SK-N-MC (cell line): Measurements from ENCODE around the gene PPARA.

ENCODE experiments used
- DNase-seq: peaks from one replicate; pipeline ENCODE4 v3.0.0-alpha.2; 2011; ENCODE audit warnings: low read depth, low spot score
- H3K27ac ChIP-seq: fragments of 200-600 bp; sonication (generic); 2 replicates; pipeline ENCODE4 v1.5.1; 2016; ENCODE audit warnings: mixed run types
- H3K36me3 ChIP-seq: fragments of 200-600 bp; sonication (generic); 2 replicates; pipeline ENCODE4 v1.6.1; 2017; ENCODE audit warnings: antibody characterized with exemption, low read length, mixed read lengths; ENCODE audit not compliant: insufficient read depth
- H3K4me3 ChIP-seq: fragments of 200-600 bp; sonication (generic); 2 replicates; pipeline ENCODE4 v1.5.1; 2016
- H3K9ac ChIP-seq: fragments of 200-600 bp; sonication (generic); 2 replicates; pipeline ENCODE4 v1.8.0; 2017; ENCODE audit warnings: mixed run types, mixed read lengths; ENCODE audit not compliant: insufficient read length
- H3K9me3 ChIP-seq: fragments of 200-600 bp; sonication (generic); 2 replicates; pipeline ENCODE4 v1.6.1; 2017; ENCODE audit warnings: low read depth, mild to moderate bottlenecking, antibody characterized with exemption, low read length, moderate library complexity, mixed read lengths
- EZH2 ChIP-seq: fragments of 200-600 bp; sonication (generic); IDR thresholded peaks from one replicate; pipeline ENCODE4 v1.6.1; 2017; ENCODE audit warnings: antibody characterized with exemption
- FOXP2 ChIP-seq: optimal IDR thresholded peaks from 2 replicates; pipeline ENCODE3; 2011; ENCODE audit warnings: mild to moderate bottlenecking, moderate library complexity; ENCODE audit not compliant: insufficient read depth; ENCODE audit errors: extremely low read length, control extremely low read depth
- POLR2AphosphoS5 ChIP-seq: IDR thresholded peaks from 2 replicates; pipeline ENCODE4 v1.6.1; 2012; ENCODE audit warnings: mild to moderate bottlenecking, low read depth, low read length, borderline replicate concordance

The PPARA gene

GRCh38 chr22:46149512-46150033, 753 bp upstream of the PPARA start:
- H3K4me3 ChIP-seq: peak overlapping the region; percentile 79
- no peak for TF ChIP-seq FOXP2
- TF ChIP-seq POLR2AphosphoS5: no peak
- TF ChIP-seq EZH2: no peak
- no peak overlapping the region for H3K9ac ChIP-seq
- no peak overlapping the region for H3K27ac ChIP-seq
- DNase-seq: no peak
- H3K9me3 ChIP-seq: no peaks in the 10 kb centered on the region
- H3K36me3 ChIP-seq: no peaks in the 10 kb centered on the region

DNA sequence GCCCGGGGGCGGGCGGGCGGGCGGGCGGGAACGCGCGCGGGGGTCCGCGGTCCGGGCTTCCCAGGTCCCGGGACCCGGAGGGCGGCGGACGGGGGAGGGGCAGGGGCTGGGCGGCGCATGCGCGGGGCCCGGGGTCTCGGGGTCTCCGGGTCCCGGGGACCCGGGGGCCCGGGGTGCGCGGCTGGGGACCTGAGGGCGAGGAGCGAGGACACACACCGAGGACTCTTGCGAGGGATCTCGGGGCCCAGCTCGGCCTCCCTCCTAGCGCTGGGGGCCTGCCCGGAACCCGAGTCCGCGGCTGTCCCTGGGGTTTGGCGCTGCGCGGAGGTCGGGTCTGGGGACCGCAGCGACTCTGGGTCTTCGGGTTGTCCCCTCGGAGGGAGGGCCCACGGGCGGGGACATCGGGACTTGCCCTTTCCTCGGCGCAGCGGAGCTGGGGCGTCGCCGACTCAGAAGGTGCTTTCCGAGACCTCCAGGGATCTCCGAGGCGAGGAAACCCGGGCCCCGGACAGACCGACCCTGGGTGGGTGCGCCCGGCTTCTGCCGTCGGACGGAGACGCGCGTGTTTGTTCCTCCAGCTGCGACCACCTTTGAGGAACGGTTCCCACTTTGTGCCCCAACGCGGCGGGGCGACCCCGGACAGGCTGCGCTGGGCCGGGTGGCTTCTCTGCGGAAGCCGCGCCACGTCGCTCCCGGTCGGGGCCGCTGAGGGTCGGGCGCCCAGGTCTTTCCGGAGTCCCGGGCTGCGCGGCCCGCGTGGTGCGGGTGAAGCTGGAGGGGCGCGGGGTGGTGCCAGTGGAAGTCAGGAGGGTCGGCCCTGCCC, 540 bp downstream of the PPARA start:
- Histone ChIP-seq H3K9ac (peak overlapping the region; percentile 82), H3K9me3 (no peaks in the 10 kb centered on the region), H3K4me3 (peak overlapping the region; percentile 92), H3K36me3 (no peaks in the 10 kb centered on the region), H3K27ac (no peak overlapping the region)
- no peak for TF ChIP-seq EZH2
- TF ChIP-seq FOXP2: no peak
- no peak for TF ChIP-seq POLR2AphosphoS5
- no peak for DNase-seq

GRCh38 chr22:46153930-46154329, 3.6 kb downstream of the PPARA start:
- no peaks in the 10 kb centered on the region for H3K9me3 ChIP-seq
- DNase-seq: no peak
- H3K36me3 ChIP-seq: no peaks in the 10 kb centered on the region
- no peak overlapping the region for H3K4me3 ChIP-seq
- no peak overlapping the region for H3K9ac ChIP-seq
- H3K27ac ChIP-seq: no peak overlapping the region
- no peak for TF ChIP-seq FOXP2
- no peak for TF ChIP-seq POLR2AphosphoS5
- TF ChIP-seq EZH2: no peak

DNA sequence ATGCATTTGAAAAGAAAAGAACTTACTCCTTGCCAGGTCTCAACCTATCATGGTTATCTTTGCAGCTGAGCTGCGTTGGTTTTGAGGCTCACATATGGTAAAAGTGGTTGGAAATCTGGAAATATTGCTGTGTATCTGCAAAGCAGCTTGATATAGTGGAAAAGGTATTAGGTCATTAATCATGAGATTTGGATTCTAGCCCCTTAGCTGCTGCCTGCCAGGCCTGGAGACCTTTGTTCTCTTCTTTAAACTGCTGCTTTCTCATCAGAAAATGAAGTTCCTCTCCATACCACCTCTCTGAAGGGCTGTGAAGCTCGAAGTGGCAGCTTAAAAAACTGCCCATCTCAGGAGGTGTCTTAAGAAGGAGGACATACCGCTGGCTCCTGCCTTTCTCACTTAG, 5.7 kb downstream of the PPARA start:
- Histone ChIP-seq H3K9ac (no peak overlapping the region), H3K9me3 (no peaks in the 10 kb centered on the region), H3K27ac (no peak overlapping the region), H3K4me3 (no peak overlapping the region), H3K36me3 (no peaks in the 10 kb centered on the region)
- TF ChIP-seq POLR2AphosphoS5: no peak
- no peak for TF ChIP-seq EZH2
- no peak for TF ChIP-seq FOXP2
- DNase-seq: no peak

DNA sequence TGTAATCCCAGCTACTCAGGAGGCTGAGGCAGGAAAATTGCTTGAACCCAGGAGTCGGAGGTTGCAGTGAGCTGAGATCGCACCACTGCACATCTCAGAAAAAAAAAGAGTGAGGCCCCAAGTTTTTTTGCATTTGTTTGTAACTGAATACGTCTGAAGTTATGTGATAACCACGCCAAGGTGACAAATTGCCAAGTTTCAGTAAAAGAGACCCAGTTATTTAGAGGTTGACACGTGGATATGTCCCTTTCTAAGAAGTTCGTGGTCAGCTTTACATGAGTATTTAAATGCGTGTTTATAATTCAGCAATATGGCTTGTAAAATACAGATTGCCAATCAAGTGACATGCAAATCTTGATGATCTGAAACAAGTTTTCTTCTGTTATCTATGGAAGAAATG, 8.0 kb downstream of the PPARA start:
- Histone ChIP-seq H3K36me3 (no peaks in the 10 kb centered on the region), H3K4me3 (no peak overlapping the region), H3K9ac (no peak overlapping the region), H3K9me3 (no peaks in the 10 kb centered on the region), H3K27ac (no peak overlapping the region)
- TF ChIP-seq FOXP2 (no peak), POLR2AphosphoS5 (no peak), EZH2 (no peak)
- DNase-seq: no peak

DNA sequence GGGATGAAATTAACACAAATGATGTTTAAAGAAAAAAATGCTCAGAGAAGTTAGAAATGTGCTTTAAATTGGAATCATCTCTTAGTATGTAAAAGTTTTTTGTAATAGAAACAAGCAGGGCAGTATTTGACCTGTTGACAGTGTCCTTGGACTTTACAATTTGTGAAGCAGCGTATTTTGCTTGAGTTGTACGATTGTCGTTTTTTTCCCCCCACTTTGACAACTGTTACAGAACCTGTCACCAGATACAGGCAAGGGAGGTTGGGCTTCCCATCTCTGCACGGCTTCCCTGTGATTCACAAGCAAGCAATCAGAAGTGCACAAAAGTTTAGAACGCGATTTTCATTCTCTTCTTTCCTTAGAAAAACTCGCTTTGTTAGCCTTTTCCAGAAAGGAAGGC, 8.9 kb downstream of the PPARA start:
- no peak overlapping the region for H3K4me3 ChIP-seq

GRCh38 chr22:46159777-46160176, 9.5 kb downstream of the PPARA start:
- TF ChIP-seq FOXP2 (no peak), POLR2AphosphoS5 (no peak), EZH2 (no peak)
- H3K9ac ChIP-seq: no peak overlapping the region
- H3K27ac ChIP-seq: no peak overlapping the region
- H3K4me3 ChIP-seq: no peak overlapping the region
- no peaks in the 10 kb centered on the region for H3K36me3 ChIP-seq
- no peaks in the 10 kb centered on the region for H3K9me3 ChIP-seq
- DNase-seq: no peak

More for the DNA sequence above, 8.9 kb downstream of the PPARA start:
- H3K9me3 ChIP-seq: no peaks in the 10 kb centered on the region
- no peak for TF ChIP-seq EZH2
- TF ChIP-seq FOXP2: no peak
- no peak for TF ChIP-seq POLR2AphosphoS5
- H3K9ac ChIP-seq: no peak overlapping the region
- no peak for DNase-seq
- H3K27ac ChIP-seq: no peak overlapping the region
- no peaks in the 10 kb centered on the region for H3K36me3 ChIP-seq

GRCh38 chr22:46162285-46162684, 12.0 kb downstream of the PPARA start:
- H3K9ac ChIP-seq: no peak overlapping the region
- no peaks in the 10 kb centered on the region for H3K36me3 ChIP-seq
- TF ChIP-seq POLR2AphosphoS5: no peak
- no peak for TF ChIP-seq FOXP2
- no peak for TF ChIP-seq EZH2
- no peak for DNase-seq
- no peak overlapping the region for H3K27ac ChIP-seq
- H3K9me3 ChIP-seq: no peaks in the 10 kb centered on the region
- no peak overlapping the region for H3K4me3 ChIP-seq
